Thyroid gland (tissue), 4 donors: ENCODE results near the gene HAUS3.

Experiments
- CTCF ChIP-seq, 6 experiments: fragments of 200-600 bp in 3 of 6; fragments of 450-650 bp in 3 of 6; sonication (generic) in 3 of 6; IDR thresholded peaks; one replicate each; pipeline ENCODE4 v1.5.1; 2016 to 2019; ENCODE audit warnings: antibody characterized with exemption in 6 of 6, mild to moderate bottlenecking in 2 of 6, inconsistent platforms in 1 of 6, moderate library complexity in 1 of 6
- POLR2A ChIP-seq, 2 donors: fragments of 450-650 bp; IDR thresholded peaks; one replicate each; pipeline ENCODE4 v1.6.1; 2017; ENCODE audit warnings: antibody characterized with exemption in 2 of 2, mild to moderate bottlenecking in 2 of 2, moderate library complexity in 1 of 2

GRCh38 chr4:2284934-2285612 lies 43.2 kb upstream of the HAUS3 start:
- TF ChIP-seq CTCF (IDR thresholded peaks at IDR 0.05): no peak
- no peak for TF ChIP-seq POLR2A (IDR thresholded peaks at IDR 0.05)
